Panc1 (cell line): ENCODE data around the gene CSF1. TPM values are rescaled to one million over a fixed set of nuclear protein-coding genes. Genes with fewer than 3 reads are reported as not detected.

Experiments
- ATAC-seq: fragments of 200-7000 bp; cut with Tn5 transposase; 2 replicates; pipeline ENCODE4 v1.9.1; 2020; ENCODE audit warnings: mild to moderate bottlenecking, moderate library complexity
- BruUV-seq: library from RNA; stranded (reverse); fragments of 400-500 nt; replicated peaks from 2 replicates; lab custom pipeline; 2021; lab: Mats Ljungman, UMichigan
- CTCF ChIA-PET: fragments of 300-600 bp; sonication (Branson Sonifier 250); formaldehyde crosslinking; loops from one replicate; lab custom pipeline; 2022; ENCODE audit warnings: antibody characterized with exemption; lab: Charles Lee
- POLR2A ChIA-PET: fragments of 300-600 bp; sonication (Branson Sonifier 250); formaldehyde crosslinking; loops from one replicate; lab custom pipeline; 2022; ENCODE audit warnings: antibody characterized with exemption; lab: Charles Lee
- DNase-seq: peaks from one replicate; pipeline ENCODE4 v3.0.0-alpha.2; 2010; ENCODE audit warnings: low read depth, low spot score
- H3K27ac ChIP-seq: 2 replicates; pipeline ENCODE4 v1.5.1; 2011; ENCODE audit warnings: mild to moderate bottlenecking, low read length, inconsistent platforms
- H3K27me3 ChIP-seq: fragments of 200-500 bp; sonication (Bioruptor generic); 2 replicates; pipeline ENCODE4 v1.6.0; 2014; ENCODE audit warnings: low read length, inconsistent platforms; ENCODE audit not compliant: control insufficient read depth, insufficient read depth
- H3K36me3 ChIP-seq: fragments of 200-500 bp; sonication (Bioruptor generic); 2 replicates; pipeline ENCODE4 v1.5.1; 2014; ENCODE audit warnings: inconsistent platforms, mild to moderate bottlenecking, low read length, moderate library complexity; ENCODE audit not compliant: control insufficient read depth, insufficient read depth
- H3K4me1 ChIP-seq: 2 replicates; pipeline ENCODE4 v1.5.1; 2011; ENCODE audit warnings: inconsistent platforms, mild to moderate bottlenecking, low read length, moderate library complexity; ENCODE audit not compliant: control insufficient read depth, insufficient read depth
- H3K4me3 ChIP-seq, 2 experiments: 2 replicates each; pipeline ENCODE4 v1.5.1; 2011 to 2012; ENCODE audit warnings: low read depth in 2 of 2, low read length in 2 of 2, mild to moderate bottlenecking in 2 of 2, inconsistent platforms in 1 of 2, moderate library complexity in 1 of 2
- H3K9me3 ChIP-seq: fragments of 200-500 bp; sonication (Bioruptor generic); 2 replicates; pipeline ENCODE4 v1.5.1; 2014; ENCODE audit warnings: low read depth, mild to moderate bottlenecking, inconsistent platforms, low read length, moderate library complexity; ENCODE audit not compliant: control insufficient read depth, insufficient read depth
- POLR2AphosphoS5 ChIP-seq: IDR thresholded peaks from 2 replicates; pipeline ENCODE4 v1.6.1; 2012; ENCODE audit warnings: mild to moderate bottlenecking, low read depth, low read length, moderate library complexity
- SIN3A ChIP-seq: IDR thresholded peaks from 2 replicates; pipeline ENCODE4 v1.6.1; 2012; ENCODE audit warnings: low read depth, mild to moderate bottlenecking, low read length, moderate library complexity, borderline replicate concordance; ENCODE audit not compliant: insufficient read depth
- TCF7L2 ChIP-seq: IDR thresholded peaks from 2 replicates; pipeline ENCODE4 v1.6.1; 2011; ENCODE audit warnings: mild to moderate bottlenecking, low read depth, low read length, inconsistent platforms
- in situ Hi-C: cut with HindIII; loops from 2 replicates; pipeline ENCODE4 v1.10.0; 2016; ENCODE audit warnings: low sequenced_read_pairs, low pct_unique_long_range_greater_than_20kb
- intact Hi-C: fragments of 100-400 bp; cut with micrococcal nuclease; formaldehyde crosslinking; loops from one replicate; pipeline ENCODE4 v1.10.0; 2022; ENCODE audit not compliant: unreplicated experiment
- total RNA-seq: library from RNA; stranded (reverse); gene quantifications from one replicate; pipeline ENCODE4 v1.2.1, GENCODE V29; 2021; ENCODE audit not compliant: unreplicated experiment
- TF ChIP-seq, protein P1 (sequence below), 2 experiments: IDR thresholded peaks; 2 replicates each; pipeline ENCODE4 v1.6.1; 2011 to 2012; ENCODE audit warnings: low read depth in 2 of 2, control low read depth in 1 of 2, low read length in 1 of 2, mild to moderate bottlenecking in 1 of 2, moderate library complexity in 1 of 2; ENCODE audit not compliant: insufficient read depth in 1 of 2
- TF ChIP-seq, protein P2 (sequence below): fragments of 450-650 bp; IDR thresholded peaks from 2 replicates; pipeline ENCODE4 v1.5.1; 2017; ENCODE audit warnings: mild to moderate bottlenecking

CSF1 gene
- total RNA-seq, 1 experiment from 2014 or later, result 217 TPM

DNA sequence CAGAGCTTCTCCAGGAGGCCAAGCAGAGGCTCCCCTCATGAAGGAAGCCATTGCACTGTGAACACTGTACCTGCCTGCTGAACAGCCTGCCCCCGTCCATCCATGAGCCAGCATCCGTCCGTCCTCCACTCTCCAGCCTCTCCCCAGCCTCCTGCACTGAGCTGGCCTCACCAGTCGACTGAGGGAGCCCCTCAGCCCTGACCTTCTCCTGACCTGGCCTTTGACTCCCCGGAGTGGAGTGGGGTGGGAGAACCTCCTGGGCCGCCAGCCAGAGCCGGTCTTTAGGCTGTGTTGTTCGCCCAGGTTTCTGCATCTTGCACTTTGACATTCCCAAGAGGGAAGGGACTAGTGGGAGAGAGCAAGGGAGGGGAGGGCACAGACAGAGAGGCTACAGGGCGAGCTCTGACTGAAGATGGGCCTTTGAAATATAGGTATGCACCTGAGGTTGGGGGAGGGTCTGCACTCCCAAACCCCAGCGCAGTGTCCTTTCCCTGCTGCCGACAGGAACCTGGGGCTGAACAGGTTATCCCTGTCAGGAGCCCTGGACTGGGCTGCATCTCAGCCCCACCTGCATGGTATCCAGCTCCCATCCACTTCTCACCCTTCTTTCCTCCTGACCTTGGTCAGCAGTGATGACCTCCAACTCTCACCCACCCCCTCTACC lies 19.1 kb downstream of the CSF1 start:
- ATAC-seq (0 out of 2 replicates have a peak, but pooled peaks have one; percentile 0), DNase-seq (no peak)
- POLR2A ChIA-PET, result no interaction called here
- BruUV-seq, result no TSS peak
- CTCF ChIA-PET, result interaction anchor here (1.6 to 2.7 kb wide), 2 partner anchors 55 to 153 kb away, joined by 6 to 11 read pairs; partner anchors contain the start of gene AHCYL1
- TF ChIP-seq SIN3A (no peak), TCF7L2 (no peak), POLR2AphosphoS5 (peak; percentile 24; the same call in 1 of the 2 replicates)
- TF ChIP-seq, protein P1, sequence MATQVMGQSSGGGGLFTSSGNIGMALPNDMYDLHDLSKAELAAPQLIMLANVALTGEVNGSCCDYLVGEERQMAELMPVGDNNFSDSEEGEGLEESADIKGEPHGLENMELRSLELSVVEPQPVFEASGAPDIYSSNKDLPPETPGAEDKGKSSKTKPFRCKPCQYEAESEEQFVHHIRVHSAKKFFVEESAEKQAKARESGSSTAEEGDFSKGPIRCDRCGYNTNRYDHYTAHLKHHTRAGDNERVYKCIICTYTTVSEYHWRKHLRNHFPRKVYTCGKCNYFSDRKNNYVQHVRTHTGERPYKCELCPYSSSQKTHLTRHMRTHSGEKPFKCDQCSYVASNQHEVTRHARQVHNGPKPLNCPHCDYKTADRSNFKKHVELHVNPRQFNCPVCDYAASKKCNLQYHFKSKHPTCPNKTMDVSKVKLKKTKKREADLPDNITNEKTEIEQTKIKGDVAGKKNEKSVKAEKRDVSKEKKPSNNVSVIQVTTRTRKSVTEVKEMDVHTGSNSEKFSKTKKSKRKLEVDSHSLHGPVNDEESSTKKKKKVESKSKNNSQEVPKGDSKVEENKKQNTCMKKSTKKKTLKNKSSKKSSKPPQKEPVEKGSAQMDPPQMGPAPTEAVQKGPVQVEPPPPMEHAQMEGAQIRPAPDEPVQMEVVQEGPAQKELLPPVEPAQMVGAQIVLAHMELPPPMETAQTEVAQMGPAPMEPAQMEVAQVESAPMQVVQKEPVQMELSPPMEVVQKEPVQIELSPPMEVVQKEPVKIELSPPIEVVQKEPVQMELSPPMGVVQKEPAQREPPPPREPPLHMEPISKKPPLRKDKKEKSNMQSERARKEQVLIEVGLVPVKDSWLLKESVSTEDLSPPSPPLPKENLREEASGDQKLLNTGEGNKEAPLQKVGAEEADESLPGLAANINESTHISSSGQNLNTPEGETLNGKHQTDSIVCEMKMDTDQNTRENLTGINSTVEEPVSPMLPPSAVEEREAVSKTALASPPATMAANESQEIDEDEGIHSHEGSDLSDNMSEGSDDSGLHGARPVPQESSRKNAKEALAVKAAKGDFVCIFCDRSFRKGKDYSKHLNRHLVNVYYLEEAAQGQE (IDR thresholded peaks at IDR 0.05; ENCODE audit: insufficient read depth in 1 of 2, low read depth in 2 of 2, low read length in 1 of 2), result no peak
- TF ChIP-seq, protein P2, sequence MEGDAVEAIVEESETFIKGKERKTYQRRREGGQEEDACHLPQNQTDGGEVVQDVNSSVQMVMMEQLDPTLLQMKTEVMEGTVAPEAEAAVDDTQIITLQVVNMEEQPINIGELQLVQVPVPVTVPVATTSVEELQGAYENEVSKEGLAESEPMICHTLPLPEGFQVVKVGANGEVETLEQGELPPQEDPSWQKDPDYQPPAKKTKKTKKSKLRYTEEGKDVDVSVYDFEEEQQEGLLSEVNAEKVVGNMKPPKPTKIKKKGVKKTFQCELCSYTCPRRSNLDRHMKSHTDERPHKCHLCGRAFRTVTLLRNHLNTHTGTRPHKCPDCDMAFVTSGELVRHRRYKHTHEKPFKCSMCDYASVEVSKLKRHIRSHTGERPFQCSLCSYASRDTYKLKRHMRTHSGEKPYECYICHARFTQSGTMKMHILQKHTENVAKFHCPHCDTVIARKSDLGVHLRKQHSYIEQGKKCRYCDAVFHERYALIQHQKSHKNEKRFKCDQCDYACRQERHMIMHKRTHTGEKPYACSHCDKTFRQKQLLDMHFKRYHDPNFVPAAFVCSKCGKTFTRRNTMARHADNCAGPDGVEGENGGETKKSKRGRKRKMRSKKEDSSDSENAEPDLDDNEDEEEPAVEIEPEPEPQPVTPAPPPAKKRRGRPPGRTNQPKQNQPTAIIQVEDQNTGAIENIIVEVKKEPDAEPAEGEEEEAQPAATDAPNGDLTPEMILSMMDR, result no peak
- no peak overlapping the region for H3K4me3 ChIP-seq
- H3K27me3 ChIP-seq, result no peaks in the 10 kb centered on the region
- no peaks in the 10 kb centered on the region; the same call in 1 of the 2 replicates for H3K36me3 ChIP-seq
- intact Hi-C loops, result loop anchor here (5.0 kb wide), 1 partner anchor 53 kb away; the partner anchor contains the start of gene AHCYL1
- in situ Hi-C loops, result no loop called here
- H3K9me3 ChIP-seq, result no peaks in the 10 kb centered on the region
- H3K27ac ChIP-seq, result peak overlapping the region; percentile 97
- peaks cover 88% of the 10 kb centered on the region for H3K4me1 ChIP-seq

- in situ Hi-C loops (no loop called here), intact Hi-C loops (loop anchor here (5.0 kb wide), 1 partner anchor 52 kb away; the partner anchor contains the start of gene AHCYL1)
- ATAC-seq (no peak), DNase-seq (no peak)
- TF ChIP-seq, protein P2, result no peak
- TF ChIP-seq, protein P1 (IDR thresholded peaks at IDR 0.05; ENCODE audit: insufficient read depth in 1 of 2, low read depth in 2 of 2, low read length in 1 of 2), result no peak
- no peak for TF ChIP-seq SIN3A
- TF ChIP-seq POLR2AphosphoS5, result no peak
- no peak for TF ChIP-seq TCF7L2
- TSS peak; percentile 51 for BruUV-seq
- Histone ChIP-seq H3K4me1 (peaks cover 86% of the 10 kb centered on the region), H3K27ac (peak overlapping the region; percentile 97), H3K36me3 (no peaks in the 10 kb centered on the region; the same call in 1 of the 2 replicates), H3K27me3 (no peaks in the 10 kb centered on the region), H3K4me3 (no peak overlapping the region), H3K9me3 (no peaks in the 10 kb centered on the region)
- ChIA-PET CTCF (interaction anchor here (1.6 to 2.7 kb wide), 2 partner anchors 54 to 153 kb away, joined by 6 to 11 read pairs; partner anchors contain the start of gene AHCYL1), POLR2A (no interaction called here)
These were observed 19.8 kb downstream of the CSF1 start for GRCh38 chr1:109930252-109930993.
